Measurements from ENCODE around the gene HSH2D. TPM values are rescaled to one million over a fixed set of nuclear protein-coding genes. Genes with fewer than 3 reads are reported as not detected.

HSH2D gene
- polyA plus RNA-seq, 2 donors, result 0.47 to 0.86 TPM

- 1 to 2% methylated on average over 18 of the region's 18 CpGs for WGBS, 2 donors
- peaks cover 6 to 20% of the 10 kb centered on the region in 2 donors for H3K36me3 ChIP-seq (ENCODE audit: control insufficient read depth in 2 of 2, insufficient read depth in 2 of 2, low read length in 1 of 2)
- no peaks in the 10 kb centered on the region for H3K9me3 ChIP-seq (ENCODE audit: control insufficient read depth in 2 of 2, insufficient read depth in 1 of 2, low read depth in 1 of 2, low read length in 1 of 2)
These were observed 54.8 kb downstream of the HSH2D start for GRCh38 chr19:16198370-16198651.

GRCh38 chr19:16199275-16199932 lies 55.9 kb downstream of the HSH2D start:
- H3K27ac ChIP-seq (ENCODE audit: low read depth in 2 of 2, low read length in 1 of 2), result peak overlapping the region in 1 of 2 donors; percentile 15
- no peak overlapping the region for H3K4me3 ChIP-seq (ENCODE audit: low read depth in 1 of 2, low read length in 2 of 2)
- WGBS, 2 donors, result 77 to 85% methylated on average over 9 of the region's 9 CpGs

More at GRCh38 chr19:16198370-16198651, 54.8 kb downstream of the HSH2D start:
- Histone ChIP-seq H3K27ac (ENCODE audit: low read depth in 2 of 2, low read length in 1 of 2) (peak overlapping the region; percentile 69 to 76), H3K4me1 (ENCODE audit: control insufficient read depth in 2 of 2, insufficient read depth in 2 of 2, low read length in 1 of 2) (peaks cover 0 to 16% of the 10 kb centered on the region in 2 donors), H3K27me3 (ENCODE audit: control insufficient read depth in 1 of 2, insufficient read depth in 2 of 2, low read length in 2 of 2) (no peaks in the 10 kb centered on the region), H3K4me3 (ENCODE audit: low read depth in 1 of 2, low read length in 2 of 2) (peak overlapping the region; percentile 82 to 92)

GRCh38 chr19:16200038-16201010 lies 56.8 kb downstream of the HSH2D start:
- Histone ChIP-seq H3K4me1 (ENCODE audit: control insufficient read depth in 2 of 2, insufficient read depth in 2 of 2, low read length in 1 of 2) (peaks cover 0 to 16% of the 10 kb centered on the region in 2 donors), H3K27me3 (ENCODE audit: control insufficient read depth in 1 of 2, insufficient read depth in 2 of 2, low read length in 2 of 2) (no peaks in the 10 kb centered on the region), H3K36me3 (ENCODE audit: control insufficient read depth in 2 of 2, insufficient read depth in 2 of 2, low read length in 1 of 2) (peaks cover 6 to 31% of the 10 kb centered on the region in 2 donors), H3K27ac (ENCODE audit: low read depth in 2 of 2, low read length in 1 of 2) (peak overlapping the region in 1 of 2 donors; percentile 15), H3K9me3 (ENCODE audit: control insufficient read depth in 2 of 2, insufficient read depth in 1 of 2, low read depth in 1 of 2, low read length in 1 of 2) (no peaks in the 10 kb centered on the region), H3K4me3 (ENCODE audit: low read depth in 1 of 2, low read length in 2 of 2) (no peak overlapping the region)
- WGBS, 2 donors, result 77 to 83% methylated on average over 20 of the region's 20 CpGs

More at GRCh38 chr19:16199275-16199932, 55.9 kb downstream of the HSH2D start:
- Histone ChIP-seq H3K4me1 (ENCODE audit: control insufficient read depth in 2 of 2, insufficient read depth in 2 of 2, low read length in 1 of 2) (peaks cover 0 to 16% of the 10 kb centered on the region in 2 donors), H3K27me3 (ENCODE audit: control insufficient read depth in 1 of 2, insufficient read depth in 2 of 2, low read length in 2 of 2) (no peaks in the 10 kb centered on the region), H3K9me3 (ENCODE audit: control insufficient read depth in 2 of 2, insufficient read depth in 1 of 2, low read depth in 1 of 2, low read length in 1 of 2) (no peaks in the 10 kb centered on the region), H3K36me3 (ENCODE audit: control insufficient read depth in 2 of 2, insufficient read depth in 2 of 2, low read length in 1 of 2) (peaks cover 6 to 28% of the 10 kb centered on the region in 2 donors)

- H3K27ac ChIP-seq (ENCODE audit: low read depth in 2 of 2, low read length in 1 of 2), result no peak overlapping the region
- no peaks in the 10 kb centered on the region for H3K27me3 ChIP-seq (ENCODE audit: control insufficient read depth in 1 of 2, insufficient read depth in 2 of 2, low read length in 2 of 2)
- peaks cover 0 to 16% of the 10 kb centered on the region in 2 donors for H3K4me1 ChIP-seq (ENCODE audit: control insufficient read depth in 2 of 2, insufficient read depth in 2 of 2, low read length in 1 of 2)
- no peak overlapping the region for H3K4me3 ChIP-seq (ENCODE audit: low read depth in 1 of 2, low read length in 2 of 2)
- H3K36me3 ChIP-seq (ENCODE audit: control insufficient read depth in 2 of 2, insufficient read depth in 2 of 2, low read length in 1 of 2), result peaks cover 6 to 38% of the 10 kb centered on the region in 2 donors
- H3K9me3 ChIP-seq (ENCODE audit: control insufficient read depth in 2 of 2, insufficient read depth in 1 of 2, low read depth in 1 of 2, low read length in 1 of 2), result no peaks in the 10 kb centered on the region
- WGBS, 2 donors, result 84 to 87% methylated on average over 4 of the region's 4 CpGs
These were observed 57.5 kb downstream of the HSH2D start for GRCh38 chr19:16201011-16201391.

GRCh38 chr19:16202320-16203255 lies 59.1 kb downstream of the HSH2D start:
- Histone ChIP-seq H3K27me3 (ENCODE audit: control insufficient read depth in 1 of 2, insufficient read depth in 2 of 2, low read length in 2 of 2) (no peaks in the 10 kb centered on the region), H3K36me3 (ENCODE audit: control insufficient read depth in 2 of 2, insufficient read depth in 2 of 2, low read length in 1 of 2) (peaks cover 11 to 51% of the 10 kb centered on the region in 2 donors), H3K27ac (ENCODE audit: low read depth in 2 of 2, low read length in 1 of 2) (no peak overlapping the region), H3K4me1 (ENCODE audit: control insufficient read depth in 2 of 2, insufficient read depth in 2 of 2, low read length in 1 of 2) (peaks cover 0 to 16% of the 10 kb centered on the region in 2 donors), H3K9me3 (ENCODE audit: control insufficient read depth in 2 of 2, insufficient read depth in 1 of 2, low read depth in 1 of 2, low read length in 1 of 2) (no peaks in the 10 kb centered on the region), H3K4me3 (ENCODE audit: low read depth in 1 of 2, low read length in 2 of 2) (no peak overlapping the region)
- WGBS, 2 donors, result 76 to 83% methylated on average over 22 of the region's 22 CpGs

GRCh38 chr19:16203256-16204004 lies 59.9 kb downstream of the HSH2D start:
- H3K4me1 ChIP-seq (ENCODE audit: control insufficient read depth in 2 of 2, insufficient read depth in 2 of 2, low read length in 1 of 2), result peaks cover 0 to 14% of the 10 kb centered on the region in 2 donors
- 91 to 94% methylated on average over 17 to 19 of the region's 19 CpGs for WGBS, 2 donors
- H3K4me3 ChIP-seq (ENCODE audit: low read depth in 1 of 2, low read length in 2 of 2), result no peak overlapping the region
- H3K36me3 ChIP-seq (ENCODE audit: control insufficient read depth in 2 of 2, insufficient read depth in 2 of 2, low read length in 1 of 2), result peaks cover 12 to 57% of the 10 kb centered on the region in 2 donors
- H3K27ac ChIP-seq (ENCODE audit: low read depth in 2 of 2, low read length in 1 of 2), result no peak overlapping the region
- H3K27me3 ChIP-seq (ENCODE audit: control insufficient read depth in 1 of 2, insufficient read depth in 2 of 2, low read length in 2 of 2), result no peaks in the 10 kb centered on the region
- no peaks in the 10 kb centered on the region for H3K9me3 ChIP-seq (ENCODE audit: control insufficient read depth in 2 of 2, insufficient read depth in 1 of 2, low read depth in 1 of 2, low read length in 1 of 2)

GRCh38 chr19:16204005-16204294 lies 60.5 kb downstream of the HSH2D start:
- no peak overlapping the region for H3K4me3 ChIP-seq (ENCODE audit: low read depth in 1 of 2, low read length in 2 of 2)
- no peak overlapping the region for H3K27ac ChIP-seq (ENCODE audit: low read depth in 2 of 2, low read length in 1 of 2)
- WGBS, 2 donors, result 84% methylated on average over 5 of the region's 5 CpGs
- no peaks in the 10 kb centered on the region for H3K9me3 ChIP-seq (ENCODE audit: control insufficient read depth in 2 of 2, insufficient read depth in 1 of 2, low read depth in 1 of 2, low read length in 1 of 2)
- H3K4me1 ChIP-seq (ENCODE audit: control insufficient read depth in 2 of 2, insufficient read depth in 2 of 2, low read length in 1 of 2), result peaks cover 0 to 12% of the 10 kb centered on the region in 2 donors
- H3K36me3 ChIP-seq (ENCODE audit: control insufficient read depth in 2 of 2, insufficient read depth in 2 of 2, low read length in 1 of 2), result peaks cover 17 to 62% of the 10 kb centered on the region in 2 donors
- no peaks in the 10 kb centered on the region for H3K27me3 ChIP-seq (ENCODE audit: control insufficient read depth in 1 of 2, insufficient read depth in 2 of 2, low read length in 2 of 2)

- H3K9me3 ChIP-seq (ENCODE audit: control insufficient read depth in 2 of 2, insufficient read depth in 1 of 2, low read depth in 1 of 2, low read length in 1 of 2), result no peaks in the 10 kb centered on the region
- no peaks in the 10 kb centered on the region for H3K27me3 ChIP-seq (ENCODE audit: control insufficient read depth in 1 of 2, insufficient read depth in 2 of 2, low read length in 2 of 2)
- no peak overlapping the region for H3K27ac ChIP-seq (ENCODE audit: low read depth in 2 of 2, low read length in 1 of 2)
- WGBS, 2 donors, result 82 to 83% methylated on average over 11 of the region's 11 CpGs
- H3K4me3 ChIP-seq (ENCODE audit: low read depth in 1 of 2, low read length in 2 of 2), result no peak overlapping the region
- peaks cover 22 to 60% of the 10 kb centered on the region in 2 donors for H3K36me3 ChIP-seq (ENCODE audit: control insufficient read depth in 2 of 2, insufficient read depth in 2 of 2, low read length in 1 of 2)
- peaks cover 0 to 2% of the 10 kb centered on the region in 2 donors for H3K4me1 ChIP-seq (ENCODE audit: control insufficient read depth in 2 of 2, insufficient read depth in 2 of 2, low read length in 1 of 2)
These were observed 61.9 kb downstream of the HSH2D start for GRCh38 chr19:16205205-16206045.
